ENCODE data around the gene TIGD1.

The TIGD1 gene

DNA sequence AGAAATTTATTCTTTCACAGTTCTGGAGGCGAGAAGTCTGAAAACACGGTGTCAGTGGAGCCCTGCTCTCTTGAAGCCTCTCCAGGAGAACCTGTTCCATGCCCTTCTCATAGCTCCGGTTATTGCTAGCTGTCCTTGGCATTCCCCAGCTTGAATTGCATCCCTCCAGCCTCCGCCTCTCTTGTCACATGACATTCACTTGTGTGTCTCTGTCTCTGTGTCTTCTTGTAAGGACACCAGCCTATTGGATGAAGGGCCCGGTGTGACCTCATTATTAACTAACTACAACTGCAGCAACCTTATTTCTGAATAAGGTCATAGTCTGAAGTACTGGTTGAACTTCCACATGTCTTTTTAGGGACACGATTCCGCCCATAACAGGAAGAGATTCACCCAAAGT is 34.7 kb downstream of the TIGD1 start:
- no peaks in the 10 kb centered on the region for H3F3A ChIP-seq (ENCODE audit: low read depth)
- no peaks in the 10 kb centered on the region for H3K27me3 ChIP-seq (ENCODE audit: insufficient read depth, low read length, poor library complexity, severe bottlenecking)
- H3K4me1 ChIP-seq (ENCODE audit: insufficient read depth, low read length, poor library complexity, severe bottlenecking), result no peaks in the 10 kb centered on the region
- H3K36me3 ChIP-seq (ENCODE audit: insufficient read depth, low read length), result no peaks in the 10 kb centered on the region
- H4K20me1 ChIP-seq (ENCODE audit: insufficient read depth, low read length, poor library complexity, severe bottlenecking), result no peaks in the 10 kb centered on the region
- no peaks in the 10 kb centered on the region for H3K9me3 ChIP-seq (ENCODE audit: insufficient read depth, low read depth, low read length)
- no peak for TF ChIP-seq EZH2phosphoT487 (IDR thresholded peaks at IDR 0.05; ENCODE audit: borderline replicate concordance)
- TF ChIP-seq, protein P1, sequence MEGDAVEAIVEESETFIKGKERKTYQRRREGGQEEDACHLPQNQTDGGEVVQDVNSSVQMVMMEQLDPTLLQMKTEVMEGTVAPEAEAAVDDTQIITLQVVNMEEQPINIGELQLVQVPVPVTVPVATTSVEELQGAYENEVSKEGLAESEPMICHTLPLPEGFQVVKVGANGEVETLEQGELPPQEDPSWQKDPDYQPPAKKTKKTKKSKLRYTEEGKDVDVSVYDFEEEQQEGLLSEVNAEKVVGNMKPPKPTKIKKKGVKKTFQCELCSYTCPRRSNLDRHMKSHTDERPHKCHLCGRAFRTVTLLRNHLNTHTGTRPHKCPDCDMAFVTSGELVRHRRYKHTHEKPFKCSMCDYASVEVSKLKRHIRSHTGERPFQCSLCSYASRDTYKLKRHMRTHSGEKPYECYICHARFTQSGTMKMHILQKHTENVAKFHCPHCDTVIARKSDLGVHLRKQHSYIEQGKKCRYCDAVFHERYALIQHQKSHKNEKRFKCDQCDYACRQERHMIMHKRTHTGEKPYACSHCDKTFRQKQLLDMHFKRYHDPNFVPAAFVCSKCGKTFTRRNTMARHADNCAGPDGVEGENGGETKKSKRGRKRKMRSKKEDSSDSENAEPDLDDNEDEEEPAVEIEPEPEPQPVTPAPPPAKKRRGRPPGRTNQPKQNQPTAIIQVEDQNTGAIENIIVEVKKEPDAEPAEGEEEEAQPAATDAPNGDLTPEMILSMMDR (conservative IDR thresholded peaks at IDR 0.05; ENCODE audit: low read length), result no peak
- no peak overlapping the region for H3K9ac ChIP-seq (ENCODE audit: low read depth, low read length, poor library complexity, severe bottlenecking)
- no peaks in the 10 kb centered on the region for H3K79me2 ChIP-seq (ENCODE audit: insufficient read depth, low read length)
- no peak overlapping the region for H2AFZ ChIP-seq (ENCODE audit: low read length)
- H3K4me2 ChIP-seq (ENCODE audit: low read depth, low read length, poor library complexity, severe bottlenecking), result no peak overlapping the region
- no peaks in the 10 kb centered on the region for H3K9me2 ChIP-seq (replicated peaks; ENCODE audit: low read depth, low read length)
- H3K4me3 ChIP-seq (ENCODE audit: low read length, poor library complexity, severe bottlenecking), result no peak overlapping the region

DNA sequence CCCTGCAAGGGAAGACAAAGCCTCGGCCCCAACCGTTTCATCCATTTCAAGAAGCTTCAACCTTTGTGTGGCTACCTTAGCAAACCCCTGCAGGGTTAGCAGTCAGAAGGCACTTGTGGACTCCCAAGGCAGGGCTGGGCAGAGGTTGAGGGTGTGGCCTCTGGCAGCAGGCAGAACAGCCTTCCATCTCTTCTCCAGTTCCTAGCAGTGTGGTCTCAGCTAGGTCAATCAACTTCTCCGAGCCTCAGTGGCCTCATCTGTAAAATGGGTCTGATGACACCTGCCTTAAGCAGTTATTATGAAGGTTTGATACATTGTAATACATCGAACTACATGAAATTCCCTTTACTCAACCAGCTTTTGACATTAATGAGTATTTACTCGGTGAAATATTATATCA is 37.0 kb downstream of the TIGD1 start:
- H3K4me1 ChIP-seq (ENCODE audit: insufficient read depth, low read length, poor library complexity, severe bottlenecking), result no peaks in the 10 kb centered on the region
- no peak overlapping the region for H3K4me2 ChIP-seq (ENCODE audit: low read depth, low read length, poor library complexity, severe bottlenecking)

DNA sequence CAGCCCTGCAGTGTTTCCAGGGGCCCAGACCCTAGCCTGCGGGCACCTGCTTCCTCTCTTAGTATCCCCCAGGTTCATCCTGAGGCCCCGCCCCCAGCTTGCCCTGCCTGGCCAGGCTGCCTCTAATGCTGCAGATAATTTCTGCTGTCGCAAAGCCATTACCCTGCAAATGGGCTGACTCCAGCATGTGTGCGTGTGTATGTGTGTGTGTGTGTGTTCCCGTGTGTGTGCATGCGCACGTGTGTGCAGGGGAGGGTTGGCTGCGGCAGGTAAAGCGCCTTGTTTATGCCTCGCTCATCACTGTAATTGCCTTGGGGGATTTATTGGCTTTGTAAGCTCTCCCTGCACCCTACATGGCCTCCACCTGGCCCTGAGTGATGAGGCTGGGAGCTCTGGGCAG is 37.8 kb downstream of the TIGD1 start:
- Histone ChIP-seq H3K27me3 (ENCODE audit: insufficient read depth, low read length, poor library complexity, severe bottlenecking) (no peaks in the 10 kb centered on the region), H3K36me3 (ENCODE audit: insufficient read depth, low read length) (no peaks in the 10 kb centered on the region), H3K4me1 (ENCODE audit: insufficient read depth, low read length, poor library complexity, severe bottlenecking) (no peaks in the 10 kb centered on the region), H3K4me2 (ENCODE audit: low read depth, low read length, poor library complexity, severe bottlenecking) (no peak overlapping the region), H3K79me2 (ENCODE audit: insufficient read depth, low read length) (no peaks in the 10 kb centered on the region), H3F3A (ENCODE audit: low read depth) (no peaks in the 10 kb centered on the region), H3K4me3 (ENCODE audit: low read length, poor library complexity, severe bottlenecking) (no peak overlapping the region), H3K9me2 (replicated peaks; ENCODE audit: low read depth, low read length) (no peaks in the 10 kb centered on the region), H3K9me3 (ENCODE audit: insufficient read depth, low read depth, low read length) (no peaks in the 10 kb centered on the region), H4K20me1 (ENCODE audit: insufficient read depth, low read length, poor library complexity, severe bottlenecking) (no peaks in the 10 kb centered on the region), H2AFZ (ENCODE audit: low read length) (no peak overlapping the region), H3K9ac (ENCODE audit: low read depth, low read length, poor library complexity, severe bottlenecking) (no peak overlapping the region)
- TF ChIP-seq, protein P1 (conservative IDR thresholded peaks at IDR 0.05; ENCODE audit: low read length), result no peak
- no peak for TF ChIP-seq EZH2phosphoT487 (IDR thresholded peaks at IDR 0.05; ENCODE audit: borderline replicate concordance)

More for the DNA sequence above, 37.0 kb downstream of the TIGD1 start:
- Histone ChIP-seq H3K4me3 (ENCODE audit: low read length, poor library complexity, severe bottlenecking) (no peak overlapping the region), H3K36me3 (ENCODE audit: insufficient read depth, low read length) (no peaks in the 10 kb centered on the region), H3F3A (ENCODE audit: low read depth) (no peaks in the 10 kb centered on the region), H3K9me3 (ENCODE audit: insufficient read depth, low read depth, low read length) (no peaks in the 10 kb centered on the region), H3K27me3 (ENCODE audit: insufficient read depth, low read length, poor library complexity, severe bottlenecking) (no peaks in the 10 kb centered on the region), H3K79me2 (ENCODE audit: insufficient read depth, low read length) (no peaks in the 10 kb centered on the region), H2AFZ (ENCODE audit: low read length) (no peak overlapping the region), H3K9me2 (replicated peaks; ENCODE audit: low read depth, low read length) (no peaks in the 10 kb centered on the region), H3K9ac (ENCODE audit: low read depth, low read length, poor library complexity, severe bottlenecking) (no peak overlapping the region), H4K20me1 (ENCODE audit: insufficient read depth, low read length, poor library complexity, severe bottlenecking) (no peaks in the 10 kb centered on the region)
- TF ChIP-seq EZH2phosphoT487 (IDR thresholded peaks at IDR 0.05; ENCODE audit: borderline replicate concordance), result no peak
- TF ChIP-seq, protein P1 (conservative IDR thresholded peaks at IDR 0.05; ENCODE audit: low read length), result no peak
